ENCODE measurements around the gene XYLT1.

Gene XYLT1

DNA sequence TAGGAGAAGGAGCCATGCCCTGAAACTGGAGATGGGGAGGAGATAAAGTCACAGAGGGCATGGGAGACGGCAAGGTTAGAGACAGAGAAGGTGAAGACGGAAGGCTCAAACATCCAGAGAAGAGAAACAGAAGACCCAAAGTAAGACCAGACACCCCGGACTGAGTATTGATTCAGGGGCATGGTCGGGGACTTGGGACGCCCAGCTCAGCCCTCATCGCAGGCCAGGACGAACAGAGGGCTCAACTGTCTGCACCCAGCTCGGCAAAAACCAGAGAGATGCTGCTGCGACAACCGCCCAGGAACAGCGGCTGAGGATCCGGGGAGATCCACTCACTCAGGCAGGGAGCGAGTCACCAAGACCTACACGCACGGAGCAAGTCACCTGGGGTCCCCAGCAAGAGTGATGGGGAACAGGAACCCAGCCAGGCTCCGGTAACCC lies 999 bp downstream of the XYLT1 start:
- WGBS, result 11% methylated on average over 16 of the region's 16 CpGs
- no peak overlapping the region for H4K91ac ChIP-seq (ENCODE audit: low read length)

DNA sequence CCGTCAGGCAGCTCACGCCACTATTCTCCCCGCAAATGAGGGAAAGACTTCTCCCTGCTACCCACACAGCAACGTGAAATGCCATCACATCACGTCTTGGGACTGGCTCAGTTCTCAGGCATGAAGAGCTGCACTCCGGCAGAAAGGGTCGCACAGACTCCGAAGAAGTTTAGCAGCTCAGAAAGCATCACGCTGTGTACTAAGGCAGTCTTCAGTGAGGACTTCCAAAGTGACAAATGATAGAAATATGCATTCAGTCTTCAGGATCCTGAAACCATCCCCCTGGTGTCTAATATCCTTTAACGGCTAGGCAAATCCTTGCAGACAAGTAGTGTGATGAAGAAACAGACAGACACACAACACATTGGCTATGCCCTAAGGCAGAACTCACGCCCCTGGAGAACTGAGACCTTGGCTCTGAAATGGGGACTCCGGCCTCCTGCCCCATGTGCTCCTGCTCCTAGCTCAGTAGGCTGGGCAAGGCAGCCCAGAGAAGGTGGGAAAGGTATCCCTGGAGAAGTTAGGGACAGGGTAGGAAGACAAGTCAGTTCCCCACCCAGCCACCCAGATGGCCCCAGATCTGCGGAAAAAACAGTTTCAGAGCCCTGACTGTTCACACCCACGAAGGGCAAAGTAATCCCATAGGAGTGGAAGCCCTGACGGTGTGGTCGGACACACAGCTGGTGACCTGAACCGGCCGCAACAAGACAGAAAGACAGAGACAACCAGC lies 1.6 kb downstream of the XYLT1 start:
- H3K23ac ChIP-seq (ENCODE audit: low read length in 2 of 2), result no peak overlapping the region
- H3K9me3 ChIP-seq (ENCODE audit: control insufficient read depth, low read length), result no peaks in the 10 kb centered on the region
- no peak overlapping the region for H2BK120ac ChIP-seq (ENCODE audit: low read depth, low read length)
- no peak overlapping the region for H2AK5ac ChIP-seq (ENCODE audit: low read length, severe bottlenecking)
- H3K9ac ChIP-seq (ENCODE audit: low read length), result peak overlapping the region; percentile 91
- no peak overlapping the region for H2AFZ ChIP-seq (ENCODE audit: low read depth, low read length)
- H3K79me1 ChIP-seq (replicated peaks; ENCODE audit: low read length, poor library complexity, severe bottlenecking), result no peaks in the 10 kb centered on the region
- H3K14ac ChIP-seq (ENCODE audit: low read length in 2 of 2), result no peak overlapping the region
- no peak overlapping the region for H3K27ac ChIP-seq (ENCODE audit: low read length, poor library complexity, severe bottlenecking)
- H3K18ac ChIP-seq (ENCODE audit: low read depth in 1 of 2, low read length in 2 of 2), result no peak overlapping the region
- H3K4me2 ChIP-seq (ENCODE audit: low read length, poor library complexity, severe bottlenecking), result no peak overlapping the region
- H3K4me3 ChIP-seq (ENCODE audit: insufficient read depth in 1 of 2, low read depth in 1 of 2, low read length in 2 of 2), result peak overlapping the region in 1 of 2 experiments; percentile 91
- H2BK5ac ChIP-seq (ENCODE audit: low read depth, low read length, poor library complexity, severe bottlenecking), result no peak overlapping the region
- DNase-seq, result no peak
- WGBS, result 49% methylated on average over 18 of the region's 18 CpGs
- H3K4me1 ChIP-seq (ENCODE audit: control insufficient read depth, insufficient read depth, low read depth, low read length), result peaks cover 6% of the 10 kb centered on the region
- H4K91ac ChIP-seq (ENCODE audit: low read length), result no peak overlapping the region
- peaks cover 0 to 44% of the 10 kb centered on the region in 2 experiments for H3K27me3 ChIP-seq (ENCODE audit: control insufficient read depth in 1 of 2, insufficient read depth in 1 of 2, low read length in 2 of 2)
- H2BK12ac ChIP-seq (ENCODE audit: low read length in 2 of 2), result no peak overlapping the region
- no peak overlapping the region for H2BK15ac ChIP-seq (ENCODE audit: low read depth, poor library complexity, severe bottlenecking)
- H3K4ac ChIP-seq (ENCODE audit: low read depth in 1 of 2, low read length in 2 of 2), result no peak overlapping the region
- H4K8ac ChIP-seq (ENCODE audit: low read length), result no peak overlapping the region
- peaks cover 0 to 12% of the 10 kb centered on the region in 2 experiments for H3K36me3 ChIP-seq (ENCODE audit: control insufficient read depth in 1 of 2, insufficient read depth in 2 of 2, low read depth in 1 of 2, low read length in 2 of 2)

More for the DNA sequence above, 999 bp downstream of the XYLT1 start:
- Histone ChIP-seq H3K4me1 (ENCODE audit: control insufficient read depth, insufficient read depth, low read depth, low read length) (peaks cover 6% of the 10 kb centered on the region), H3K9me3 (ENCODE audit: control insufficient read depth, low read length) (no peaks in the 10 kb centered on the region), H2AFZ (ENCODE audit: low read depth, low read length) (no peak overlapping the region), H2AK5ac (ENCODE audit: low read length, severe bottlenecking) (no peak overlapping the region), H3K36me3 (ENCODE audit: control insufficient read depth in 1 of 2, insufficient read depth in 2 of 2, low read depth in 1 of 2, low read length in 2 of 2) (peaks cover 0 to 12% of the 10 kb centered on the region in 2 experiments), H4K8ac (ENCODE audit: low read length) (no peak overlapping the region), H2BK12ac (ENCODE audit: low read length in 2 of 2) (no peak overlapping the region), H3K27me3 (ENCODE audit: control insufficient read depth in 1 of 2, insufficient read depth in 1 of 2, low read length in 2 of 2) (peaks cover 0 to 44% of the 10 kb centered on the region in 2 experiments), H3K4me3 (ENCODE audit: insufficient read depth in 1 of 2, low read depth in 1 of 2, low read length in 2 of 2) (peak overlapping the region in 1 of 2 experiments; percentile 91), H3K79me1 (replicated peaks; ENCODE audit: low read length, poor library complexity, severe bottlenecking) (no peaks in the 10 kb centered on the region), H3K27ac (ENCODE audit: low read length, poor library complexity, severe bottlenecking) (no peak overlapping the region), H3K23ac (ENCODE audit: low read length in 2 of 2) (peak overlapping the region in 1 of 2 experiments; percentile 50), H2BK15ac (ENCODE audit: low read depth, poor library complexity, severe bottlenecking) (no peak overlapping the region), H2BK5ac (ENCODE audit: low read depth, low read length, poor library complexity, severe bottlenecking) (no peak overlapping the region), H3K9ac (ENCODE audit: low read length) (peak overlapping the region; percentile 91), H3K14ac (ENCODE audit: low read length in 2 of 2) (no peak overlapping the region), H3K4ac (ENCODE audit: low read depth in 1 of 2, low read length in 2 of 2) (no peak overlapping the region), H3K18ac (ENCODE audit: low read depth in 1 of 2, low read length in 2 of 2) (no peak overlapping the region), H2BK120ac (ENCODE audit: low read depth, low read length) (no peak overlapping the region), H3K4me2 (ENCODE audit: low read length, poor library complexity, severe bottlenecking) (peak overlapping the region; percentile 71)
- DNase-seq, result no peak

DNA sequence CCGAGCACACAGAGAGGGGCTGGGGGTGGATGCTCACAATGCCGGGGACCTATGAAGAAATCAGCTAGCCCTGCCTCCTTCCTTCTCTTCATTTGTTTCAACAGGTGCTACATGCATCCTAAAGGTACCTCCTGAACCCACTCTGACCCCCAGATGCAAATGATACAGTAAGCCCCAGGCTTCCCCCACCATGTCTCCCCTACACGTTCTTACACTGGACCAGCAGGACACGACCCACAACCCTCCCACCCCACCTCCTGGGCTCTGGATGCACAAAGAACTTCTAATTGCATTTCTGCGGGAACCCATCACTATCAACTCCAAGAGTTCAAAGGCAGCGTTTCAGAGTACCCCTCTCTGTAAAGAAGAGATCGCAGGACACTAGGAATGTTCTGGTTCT lies 2.1 kb downstream of the XYLT1 start:
- Histone ChIP-seq H3K14ac (ENCODE audit: low read length in 2 of 2) (no peak overlapping the region), H3K4me2 (ENCODE audit: low read length, poor library complexity, severe bottlenecking) (no peak overlapping the region), H2AK5ac (ENCODE audit: low read length, severe bottlenecking) (no peak overlapping the region), H3K9me3 (ENCODE audit: control insufficient read depth, low read length) (no peaks in the 10 kb centered on the region), H2AFZ (ENCODE audit: low read depth, low read length) (no peak overlapping the region), H3K36me3 (ENCODE audit: control insufficient read depth in 1 of 2, insufficient read depth in 2 of 2, low read depth in 1 of 2, low read length in 2 of 2) (peaks cover 0 to 12% of the 10 kb centered on the region in 2 experiments), H4K8ac (ENCODE audit: low read length) (no peak overlapping the region), H3K4ac (ENCODE audit: low read depth in 1 of 2, low read length in 2 of 2) (no peak overlapping the region), H3K23ac (ENCODE audit: low read length in 2 of 2) (no peak overlapping the region), H3K9ac (ENCODE audit: low read length) (peak overlapping the region; percentile 91), H3K27ac (ENCODE audit: low read length, poor library complexity, severe bottlenecking) (no peak overlapping the region), H3K27me3 (ENCODE audit: control insufficient read depth in 1 of 2, insufficient read depth in 1 of 2, low read length in 2 of 2) (peaks cover 0 to 44% of the 10 kb centered on the region in 2 experiments), H3K79me1 (replicated peaks; ENCODE audit: low read length, poor library complexity, severe bottlenecking) (no peaks in the 10 kb centered on the region), H4K91ac (ENCODE audit: low read length) (no peak overlapping the region), H2BK120ac (ENCODE audit: low read depth, low read length) (no peak overlapping the region), H3K4me3 (ENCODE audit: insufficient read depth in 1 of 2, low read depth in 1 of 2, low read length in 2 of 2) (peak overlapping the region in 1 of 2 experiments; percentile 91), H3K18ac (ENCODE audit: low read depth in 1 of 2, low read length in 2 of 2) (no peak overlapping the region), H2BK5ac (ENCODE audit: low read depth, low read length, poor library complexity, severe bottlenecking) (no peak overlapping the region), H2BK12ac (ENCODE audit: low read length in 2 of 2) (no peak overlapping the region), H3K4me1 (ENCODE audit: control insufficient read depth, insufficient read depth, low read depth, low read length) (peaks cover 6% of the 10 kb centered on the region), H2BK15ac (ENCODE audit: low read depth, poor library complexity, severe bottlenecking) (no peak overlapping the region)
- no peak for DNase-seq
- 65% methylated on average over 7 of the region's 7 CpGs for WGBS

DNA sequence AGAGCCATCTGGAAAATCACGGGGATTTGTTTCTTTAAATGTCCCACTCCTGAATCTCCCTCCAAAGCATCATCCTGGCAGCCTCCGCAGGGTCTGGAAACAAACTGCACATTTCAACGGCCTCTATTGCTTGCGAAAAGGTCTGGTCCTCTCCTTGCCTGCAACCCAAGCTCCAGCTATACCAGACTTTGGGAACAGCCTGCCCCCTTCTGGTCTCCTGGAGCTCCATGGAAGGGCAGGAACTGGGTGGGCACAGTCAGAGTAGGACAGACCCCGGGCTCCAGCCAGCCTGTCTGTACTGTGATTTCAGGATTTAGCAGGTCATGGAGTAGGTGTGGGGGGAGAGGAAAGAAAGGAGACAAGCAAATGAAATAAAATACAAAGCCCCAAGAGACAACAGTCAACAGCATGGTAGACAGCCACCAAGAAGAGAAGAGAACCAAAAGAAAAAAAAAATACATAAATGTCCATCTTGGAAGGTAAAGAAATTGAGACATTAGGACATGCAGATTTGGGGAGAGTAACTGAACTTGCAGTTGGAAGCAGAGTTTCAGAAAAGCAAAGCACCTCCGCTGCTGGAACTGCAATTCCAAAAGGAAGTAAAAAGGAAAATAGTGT lies 2.7 kb downstream of the XYLT1 start:
- H3K9me3 ChIP-seq (ENCODE audit: control insufficient read depth, low read length), result no peaks in the 10 kb centered on the region
- no peak overlapping the region for H2BK120ac ChIP-seq (ENCODE audit: low read depth, low read length)
- no peaks in the 10 kb centered on the region for H3K79me1 ChIP-seq (replicated peaks; ENCODE audit: low read length, poor library complexity, severe bottlenecking)
- H3K4ac ChIP-seq (ENCODE audit: low read depth in 1 of 2, low read length in 2 of 2), result no peak overlapping the region
- H3K4me1 ChIP-seq (ENCODE audit: control insufficient read depth, insufficient read depth, low read depth, low read length), result peaks cover 6% of the 10 kb centered on the region
- H3K27me3 ChIP-seq (ENCODE audit: control insufficient read depth in 1 of 2, insufficient read depth in 1 of 2, low read length in 2 of 2), result peaks cover 0 to 44% of the 10 kb centered on the region in 2 experiments
- no peak overlapping the region for H3K14ac ChIP-seq (ENCODE audit: low read length in 2 of 2)
- H3K18ac ChIP-seq (ENCODE audit: low read depth in 1 of 2, low read length in 2 of 2), result no peak overlapping the region
- H2AK5ac ChIP-seq (ENCODE audit: low read length, severe bottlenecking), result no peak overlapping the region
- H3K4me3 ChIP-seq (ENCODE audit: insufficient read depth in 1 of 2, low read depth in 1 of 2, low read length in 2 of 2), result peak overlapping the region in 1 of 2 experiments; percentile 91
- H4K8ac ChIP-seq (ENCODE audit: low read length), result no peak overlapping the region
- no peak overlapping the region for H2BK12ac ChIP-seq (ENCODE audit: low read length in 2 of 2)
- 37% methylated on average over 6 of the region's 6 CpGs for WGBS
- H2BK5ac ChIP-seq (ENCODE audit: low read depth, low read length, poor library complexity, severe bottlenecking), result no peak overlapping the region
- no peak overlapping the region for H2AFZ ChIP-seq (ENCODE audit: low read depth, low read length)
- peak overlapping the region; percentile 91 for H3K9ac ChIP-seq (ENCODE audit: low read length)
- no peak overlapping the region for H3K23ac ChIP-seq (ENCODE audit: low read length in 2 of 2)
- DNase-seq, result no peak
- H4K91ac ChIP-seq (ENCODE audit: low read length), result no peak overlapping the region
- no peak overlapping the region for H3K4me2 ChIP-seq (ENCODE audit: low read length, poor library complexity, severe bottlenecking)
- no peak overlapping the region for H2BK15ac ChIP-seq (ENCODE audit: low read depth, poor library complexity, severe bottlenecking)
- H3K27ac ChIP-seq (ENCODE audit: low read length, poor library complexity, severe bottlenecking), result no peak overlapping the region
- H3K36me3 ChIP-seq (ENCODE audit: control insufficient read depth in 1 of 2, insufficient read depth in 2 of 2, low read depth in 1 of 2, low read length in 2 of 2), result peaks cover 0 to 12% of the 10 kb centered on the region in 2 experiments

Data from mesenchymal stem cell (in vitro differentiated cells and primary cell).